ENCODE results near the gene CCDC69. TPM values are rescaled to one million over a fixed set of nuclear protein-coding genes. Genes with fewer than 3 reads are reported as not detected.

Gene CCDC69
- total and polyA plus RNA-seq, 3 donors from 2014 or later = 37.6 to 65.3 (median 40.8) TPM

DNA sequence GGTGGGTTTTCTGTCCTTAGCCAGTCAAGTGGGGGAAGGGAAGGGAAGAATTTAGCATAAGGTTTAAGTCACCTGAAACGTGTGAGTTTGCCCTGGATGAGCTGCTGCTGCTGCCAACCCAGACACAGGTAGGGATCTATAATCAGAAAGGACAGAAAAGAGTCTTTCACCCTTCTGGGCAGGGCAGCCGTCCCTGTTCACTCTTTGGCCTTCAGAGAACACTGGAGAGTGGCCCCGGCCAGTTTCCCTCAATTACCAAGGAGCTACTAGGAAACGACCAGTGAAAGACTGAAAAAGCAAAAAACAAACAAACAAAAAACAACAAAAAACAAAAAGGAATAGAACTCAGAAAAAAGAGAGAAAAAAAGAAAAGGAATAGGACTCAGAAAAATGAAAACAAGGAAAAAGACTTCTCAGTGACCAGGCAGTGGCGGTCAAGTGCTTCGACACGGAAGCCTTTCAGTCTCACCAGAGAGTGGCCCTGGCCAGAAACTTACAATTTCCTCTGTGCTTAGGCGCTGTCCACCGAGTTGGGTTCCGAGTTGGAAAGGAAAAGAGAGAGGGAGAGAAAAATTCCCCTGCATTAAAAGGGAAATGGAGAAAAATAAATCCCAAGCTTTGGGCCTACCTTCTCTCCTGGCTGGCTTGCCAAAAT is 26.6 kb upstream of the CCDC69 start:
- H3K9me3 ChIP-seq = no peaks in the 10 kb centered on the region
- H3K4me3 ChIP-seq = no peak overlapping the region
- 66 to 80% methylated on average over 9 to 10 of the region's 10 CpGs for WGBS, 2 donors
- no peaks in the 10 kb centered on the region for H3K27me3 ChIP-seq
- peak; percentile 28 for DNase-seq
- peak overlapping the region; percentile 34 to 82 for H3K27ac ChIP-seq
- intact Hi-C loops (cut with DNase I; ENCODE audit: low total_unique reads) = no loop called here
- no peaks in the 10 kb centered on the region for H3K36me3 ChIP-seq (ENCODE audit: low read depth, missing control alignments)
- peaks cover 12% of the 10 kb centered on the region for H3K4me1 ChIP-seq
- TF ChIP-seq, protein P1, sequence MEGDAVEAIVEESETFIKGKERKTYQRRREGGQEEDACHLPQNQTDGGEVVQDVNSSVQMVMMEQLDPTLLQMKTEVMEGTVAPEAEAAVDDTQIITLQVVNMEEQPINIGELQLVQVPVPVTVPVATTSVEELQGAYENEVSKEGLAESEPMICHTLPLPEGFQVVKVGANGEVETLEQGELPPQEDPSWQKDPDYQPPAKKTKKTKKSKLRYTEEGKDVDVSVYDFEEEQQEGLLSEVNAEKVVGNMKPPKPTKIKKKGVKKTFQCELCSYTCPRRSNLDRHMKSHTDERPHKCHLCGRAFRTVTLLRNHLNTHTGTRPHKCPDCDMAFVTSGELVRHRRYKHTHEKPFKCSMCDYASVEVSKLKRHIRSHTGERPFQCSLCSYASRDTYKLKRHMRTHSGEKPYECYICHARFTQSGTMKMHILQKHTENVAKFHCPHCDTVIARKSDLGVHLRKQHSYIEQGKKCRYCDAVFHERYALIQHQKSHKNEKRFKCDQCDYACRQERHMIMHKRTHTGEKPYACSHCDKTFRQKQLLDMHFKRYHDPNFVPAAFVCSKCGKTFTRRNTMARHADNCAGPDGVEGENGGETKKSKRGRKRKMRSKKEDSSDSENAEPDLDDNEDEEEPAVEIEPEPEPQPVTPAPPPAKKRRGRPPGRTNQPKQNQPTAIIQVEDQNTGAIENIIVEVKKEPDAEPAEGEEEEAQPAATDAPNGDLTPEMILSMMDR (IDR thresholded peaks at IDR 0.05) = no peak
- no peak for TF ChIP-seq POLR2A (IDR thresholded peaks at IDR 0.05)

DNA sequence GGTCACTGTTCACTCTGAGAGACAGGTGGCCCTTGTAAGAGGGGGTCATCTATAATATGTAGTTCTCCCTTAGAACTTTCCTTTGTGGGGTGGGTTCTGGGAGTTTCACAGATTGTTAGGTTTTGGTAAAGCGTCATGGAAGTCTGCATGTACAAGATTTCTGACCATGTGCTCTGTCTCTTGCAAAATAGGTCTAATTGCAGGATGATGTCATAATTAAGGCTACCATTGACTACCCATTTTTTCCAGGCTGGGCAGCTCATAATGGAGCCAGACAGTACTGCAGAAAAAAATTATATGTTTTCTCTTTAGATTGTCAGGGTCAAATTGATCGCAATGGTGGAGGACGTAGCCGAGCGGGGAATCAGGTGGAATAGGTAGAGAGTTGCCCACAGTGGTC is 25.4 kb upstream of the CCDC69 start:
- DNase-seq = no peak
- Histone ChIP-seq H3K4me3 (no peak overlapping the region), H3K9me3 (no peaks in the 10 kb centered on the region), H3K27me3 (no peaks in the 10 kb centered on the region), H3K27ac (no peak overlapping the region), H3K4me1 (peaks cover 10% of the 10 kb centered on the region), H3K36me3 (ENCODE audit: low read depth, missing control alignments) (no peaks in the 10 kb centered on the region)
- TF ChIP-seq, protein P1 (IDR thresholded peaks at IDR 0.05) = no peak
- TF ChIP-seq POLR2A (IDR thresholded peaks at IDR 0.05) = no peak
- WGBS, 2 donors = 83 to 92% methylated on average over 5 of the region's 5 CpGs
- intact Hi-C loops (cut with DNase I; ENCODE audit: low total_unique reads) = no loop called here

DNA sequence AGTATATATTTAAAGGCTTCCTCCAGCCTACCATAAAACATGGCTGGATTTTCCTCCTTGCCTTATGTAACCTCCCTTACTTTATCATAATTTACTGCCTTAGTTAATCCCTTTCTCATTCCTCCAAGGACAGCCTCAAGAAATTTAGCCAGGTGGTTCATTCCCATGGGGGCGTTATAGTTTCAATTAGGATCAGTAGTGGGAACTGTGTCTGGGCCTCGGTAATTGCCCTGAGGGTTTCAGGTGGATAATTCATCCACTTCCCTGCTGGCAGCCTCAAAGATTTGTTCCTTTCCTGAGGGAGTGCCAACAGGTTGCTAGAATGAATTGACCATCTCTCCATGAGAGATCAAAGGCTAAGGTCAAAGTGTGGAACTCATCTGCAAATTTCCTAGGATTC is 24.8 kb upstream of the CCDC69 start:
- Histone ChIP-seq H3K27ac (no peak overlapping the region), H3K9me3 (no peaks in the 10 kb centered on the region), H3K36me3 (ENCODE audit: low read depth, missing control alignments) (no peaks in the 10 kb centered on the region), H3K27me3 (no peaks in the 10 kb centered on the region), H3K4me1 (peaks cover 4% of the 10 kb centered on the region), H3K4me3 (no peak overlapping the region)
- DNase-seq = no peak
- WGBS, 2 donors = 81 to 85% methylated on average over 2 of the region's 2 CpGs
- TF ChIP-seq, protein P1 (IDR thresholded peaks at IDR 0.05) = no peak
- no peak for TF ChIP-seq POLR2A (IDR thresholded peaks at IDR 0.05)
- intact Hi-C loops (cut with DNase I; ENCODE audit: low total_unique reads) = no loop called here

DNA sequence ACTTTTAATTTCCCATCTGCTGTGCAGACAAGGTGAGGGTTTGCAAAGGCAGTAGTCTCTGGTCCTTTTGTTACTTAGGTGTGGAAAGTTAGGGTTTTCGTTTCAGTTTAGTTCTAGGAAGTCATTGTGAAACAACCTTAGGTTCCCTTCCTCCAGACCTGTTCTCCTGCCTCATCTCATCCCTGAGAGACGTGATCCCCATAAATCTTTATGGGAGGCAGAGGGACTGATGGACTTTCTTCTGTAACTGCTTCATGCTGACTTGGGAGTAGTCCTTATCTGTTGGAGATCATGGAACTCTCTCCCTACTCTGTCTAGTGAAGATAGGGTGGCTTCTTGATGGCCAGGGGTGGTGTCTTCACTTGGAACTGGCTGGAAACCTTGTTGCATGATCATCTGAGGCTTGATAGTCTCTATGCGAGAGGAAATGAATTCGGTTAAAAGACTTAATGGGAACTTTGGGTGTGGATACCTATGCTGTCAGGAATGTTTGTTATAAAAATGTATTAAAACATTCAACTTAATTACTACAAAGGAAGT is 21.9 kb upstream of the CCDC69 start:
- H3K4me1 ChIP-seq = no peaks in the 10 kb centered on the region
- H3K27me3 ChIP-seq = no peaks in the 10 kb centered on the region
- H3K4me3 ChIP-seq = no peak overlapping the region
- 87 to 92% methylated on average over 4 of the region's 4 CpGs for WGBS, 2 donors
- intact Hi-C loops (cut with DNase I; ENCODE audit: low total_unique reads) = no loop called here
- H3K36me3 ChIP-seq (ENCODE audit: low read depth, missing control alignments) = no peaks in the 10 kb centered on the region
- H3K27ac ChIP-seq = no peak overlapping the region
- TF ChIP-seq, protein P1 (IDR thresholded peaks at IDR 0.05) = no peak
- no peak for TF ChIP-seq POLR2A (IDR thresholded peaks at IDR 0.05)
- no peak for DNase-seq
- no peaks in the 10 kb centered on the region for H3K9me3 ChIP-seq

DNA sequence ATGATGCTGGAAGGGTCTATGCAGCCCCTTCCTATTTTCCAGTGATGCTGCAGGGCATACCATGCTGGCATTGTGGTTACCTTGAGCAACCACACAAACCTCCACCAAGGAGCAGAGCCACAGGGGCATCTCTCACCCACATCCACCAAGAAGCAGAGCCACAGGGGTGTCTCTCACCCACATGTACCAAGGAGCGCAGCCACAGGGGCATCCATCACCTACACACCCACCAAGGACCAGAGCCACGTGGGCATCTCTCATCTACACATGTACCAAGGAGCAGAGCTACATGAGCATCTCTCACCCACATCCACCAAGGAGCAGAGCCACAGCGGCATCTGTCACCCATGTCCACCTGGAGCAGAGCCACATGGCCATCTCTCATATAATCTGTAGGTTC is 20.3 kb upstream of the CCDC69 start:
- H3K27me3 ChIP-seq = no peaks in the 10 kb centered on the region
- no peaks in the 10 kb centered on the region for H3K36me3 ChIP-seq (ENCODE audit: low read depth, missing control alignments)
- 97 to 100% methylated on average over 3 of the region's 3 CpGs for WGBS, 2 donors
- no peaks in the 10 kb centered on the region for H3K9me3 ChIP-seq
- intact Hi-C loops (cut with DNase I; ENCODE audit: low total_unique reads) = no loop called here
- H3K4me1 ChIP-seq = no peaks in the 10 kb centered on the region
- TF ChIP-seq, protein P1 (IDR thresholded peaks at IDR 0.05) = no peak
- TF ChIP-seq POLR2A (IDR thresholded peaks at IDR 0.05) = no peak
- no peak for DNase-seq
- H3K27ac ChIP-seq = no peak overlapping the region
- H3K4me3 ChIP-seq = no peak overlapping the region
